ENCODE results near the gene MYBPC1.
"Not testable (repeated sequence)": the region's sequence is repeated elsewhere in the genome, so short reads cannot be mapped to it uniquely, and the experiment has no call there.

MYBPC1 gene

DNA sequence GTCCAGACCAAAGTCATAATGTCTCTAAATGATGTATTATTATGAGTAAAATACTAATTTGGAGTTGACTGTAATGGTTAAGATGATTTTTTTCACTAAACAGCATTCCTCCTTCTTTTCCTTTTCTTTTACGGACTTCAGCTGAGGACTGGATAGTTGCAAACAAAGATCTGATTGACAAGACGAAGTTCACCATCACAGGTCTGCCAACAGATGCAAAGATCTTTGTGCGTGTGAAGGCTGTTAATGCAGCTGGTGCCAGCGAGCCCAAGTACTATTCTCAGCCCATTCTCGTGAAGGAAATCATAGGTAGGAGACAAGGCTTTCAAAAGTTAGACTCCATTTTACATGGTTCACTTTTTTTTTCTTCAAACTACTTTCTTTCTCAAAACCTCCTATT is 72.8 kb downstream of the MYBPC1 start:
- no peak overlapping the region for H3K27ac ChIP-seq
- no peak for TF ChIP-seq ZFX (IDR thresholded peaks at IDR 0.05; ENCODE audit: borderline replicate concordance)
- TF ChIP-seq, protein P1, sequence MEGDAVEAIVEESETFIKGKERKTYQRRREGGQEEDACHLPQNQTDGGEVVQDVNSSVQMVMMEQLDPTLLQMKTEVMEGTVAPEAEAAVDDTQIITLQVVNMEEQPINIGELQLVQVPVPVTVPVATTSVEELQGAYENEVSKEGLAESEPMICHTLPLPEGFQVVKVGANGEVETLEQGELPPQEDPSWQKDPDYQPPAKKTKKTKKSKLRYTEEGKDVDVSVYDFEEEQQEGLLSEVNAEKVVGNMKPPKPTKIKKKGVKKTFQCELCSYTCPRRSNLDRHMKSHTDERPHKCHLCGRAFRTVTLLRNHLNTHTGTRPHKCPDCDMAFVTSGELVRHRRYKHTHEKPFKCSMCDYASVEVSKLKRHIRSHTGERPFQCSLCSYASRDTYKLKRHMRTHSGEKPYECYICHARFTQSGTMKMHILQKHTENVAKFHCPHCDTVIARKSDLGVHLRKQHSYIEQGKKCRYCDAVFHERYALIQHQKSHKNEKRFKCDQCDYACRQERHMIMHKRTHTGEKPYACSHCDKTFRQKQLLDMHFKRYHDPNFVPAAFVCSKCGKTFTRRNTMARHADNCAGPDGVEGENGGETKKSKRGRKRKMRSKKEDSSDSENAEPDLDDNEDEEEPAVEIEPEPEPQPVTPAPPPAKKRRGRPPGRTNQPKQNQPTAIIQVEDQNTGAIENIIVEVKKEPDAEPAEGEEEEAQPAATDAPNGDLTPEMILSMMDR (IDR thresholded peaks at IDR 0.05) = no peak

GRCh38 chr12:101670007-101670671 is 75.4 kb downstream of the MYBPC1 start:
- H3K27ac ChIP-seq = no peak overlapping the region
- TF ChIP-seq, protein P1 (IDR thresholded peaks at IDR 0.05) = peak; percentile 84
- no peak for TF ChIP-seq ZFX (IDR thresholded peaks at IDR 0.05; ENCODE audit: borderline replicate concordance)

- no peak for TF ChIP-seq ZFX (IDR thresholded peaks at IDR 0.05; ENCODE audit: borderline replicate concordance)
- TF ChIP-seq, protein P1 (IDR thresholded peaks at IDR 0.05) = no peak
- H3K27ac ChIP-seq = no peak overlapping the region
Observed at GRCh38 chr12:101671157-101671791, 76.5 kb downstream of the MYBPC1 start.

- H3K27ac ChIP-seq = no peak overlapping the region
- no peak for TF ChIP-seq ZFX (IDR thresholded peaks at IDR 0.05; ENCODE audit: borderline replicate concordance)
- TF ChIP-seq, protein P1 (IDR thresholded peaks at IDR 0.05) = no peak
Observed at GRCh38 chr12:101671833-101672232, 77.1 kb downstream of the MYBPC1 start.

DNA sequence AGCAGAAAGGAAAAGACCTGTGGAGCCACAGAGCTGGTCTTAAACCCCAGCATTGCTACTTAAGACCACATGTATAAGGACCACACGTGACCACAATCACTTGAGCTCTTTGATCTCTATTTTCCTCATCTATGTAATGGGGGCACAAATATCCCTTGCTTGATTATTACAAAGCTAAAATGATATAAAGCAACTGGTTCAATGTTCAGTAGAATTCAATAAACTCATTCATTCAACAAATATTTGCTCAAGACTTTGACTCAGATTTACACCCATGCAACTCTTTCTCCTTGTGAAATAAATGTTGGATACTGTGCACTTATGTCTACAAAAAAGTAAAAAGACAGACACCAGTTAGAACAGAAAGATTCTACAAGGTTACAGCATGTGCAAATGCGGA is 80.8 kb downstream of the MYBPC1 start:
- H3K27ac ChIP-seq = no peak overlapping the region
- TF ChIP-seq ZFX (IDR thresholded peaks at IDR 0.05; ENCODE audit: borderline replicate concordance) = no peak
- TF ChIP-seq, protein P1 (IDR thresholded peaks at IDR 0.05) = no peak

DNA sequence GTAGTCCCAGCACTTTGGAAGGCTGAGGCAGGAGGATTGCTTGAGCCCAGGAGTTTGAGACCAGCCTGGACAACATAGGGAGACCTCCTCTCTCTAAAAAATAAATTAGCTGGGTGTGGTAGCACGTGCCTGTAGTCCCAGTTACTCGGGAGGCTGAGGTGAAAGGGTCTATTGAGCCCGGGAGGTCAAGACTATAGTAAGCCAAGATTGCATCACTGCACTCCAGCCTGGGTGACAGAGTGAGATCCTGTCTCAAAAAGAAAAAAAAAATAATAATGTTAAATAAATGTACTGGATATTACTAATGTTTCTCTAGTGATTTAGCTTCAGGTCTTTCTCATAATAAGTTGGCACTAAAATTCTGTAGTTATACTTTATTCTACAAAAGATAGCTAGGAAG is 81.7 kb downstream of the MYBPC1 start:
- H3K27ac ChIP-seq = not testable (repeated sequence)

DNA sequence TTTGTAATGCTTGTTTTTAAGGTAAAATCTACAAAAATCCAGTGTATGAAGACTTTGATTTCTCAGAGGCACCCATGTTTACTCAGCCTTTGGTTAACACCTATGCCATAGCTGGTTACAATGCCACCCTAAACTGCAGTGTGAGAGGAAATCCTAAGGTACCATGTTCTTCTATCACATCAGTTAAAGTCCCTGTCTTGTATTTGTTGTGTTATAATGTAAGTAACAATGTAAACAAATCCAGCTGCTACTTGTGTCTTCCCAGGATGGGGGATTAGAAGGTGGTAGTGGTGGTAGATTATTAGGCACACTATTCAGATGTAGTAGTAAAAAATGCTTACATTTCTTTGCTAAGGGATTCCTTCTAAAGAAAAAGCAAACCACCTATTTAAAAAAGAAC is 83.3 kb downstream of the MYBPC1 start:
- no peak for TF ChIP-seq ZFX (IDR thresholded peaks at IDR 0.05; ENCODE audit: borderline replicate concordance)
- TF ChIP-seq, protein P1 (IDR thresholded peaks at IDR 0.05) = no peak

More for the DNA sequence above, 83.3 kb downstream of the MYBPC1 start:
- no peak overlapping the region; the same call in 1 of the 2 replicates for H3K27ac ChIP-seq
